GM23338 (cell line): ENCODE measurements around the gene SFMBT2. TPM values are rescaled to one million over a fixed set of nuclear protein-coding genes. Genes with fewer than 3 reads are reported as not detected.

Experiments
- CREB1 ChIP-seq: fragments of 250-450 bp; sonication (Bioruptor Pico); IDR thresholded peaks from 2 replicates; pipeline ENCODE4 v1.5.0; 2020; ENCODE audit warnings: low read depth, mild to moderate bottlenecking, moderate library complexity
- ETS1 ChIP-seq: IDR thresholded peaks from 2 replicates; pipeline ENCODE4 v1.6.1; 2016; ENCODE audit warnings: antibody characterized with exemption
- EZH2 ChIP-seq: fragments of 200-600 bp; sonication (generic); IDR thresholded peaks from one replicate; pipeline ENCODE4 v1.8.0; 2017; ENCODE audit warnings: antibody characterized with exemption, mild to moderate bottlenecking, low read depth; ENCODE audit not compliant: unreplicated experiment
- EZH2phosphoT487 ChIP-seq: fragments of 200-600 bp; sonication (generic); IDR thresholded peaks from one replicate; pipeline ENCODE4 v1.8.1; 2018; ENCODE audit warnings: antibody characterized with exemption; ENCODE audit not compliant: unreplicated experiment
- POLR2AphosphoS5 ChIP-seq: IDR thresholded peaks from 2 replicates; pipeline ENCODE4 v1.6.1; 2016; ENCODE audit warnings: antibody characterized with exemption, low read depth
- STAT1 ChIP-seq: IDR thresholded peaks from one replicate; pipeline ENCODE4 v1.6.1; 2016; ENCODE audit warnings: antibody characterized with exemption; ENCODE audit not compliant: unreplicated experiment
- ZNF114 ChIP-seq: fragments of 250-450 bp; sonication (Bioruptor Pico); IDR thresholded peaks from 2 replicates; pipeline ENCODE4 v1.5.0; 2020; ENCODE audit warnings: mild to moderate bottlenecking, moderate library complexity
- ZNF331 ChIP-seq: fragments of 250-450 bp; sonication (Bioruptor Pico); IDR thresholded peaks from 2 replicates; pipeline ENCODE4 v1.5.0; 2020; ENCODE audit warnings: low read depth, mild to moderate bottlenecking, moderate library complexity
- ZNF462 ChIP-seq: fragments of 250-450 bp; sonication (Bioruptor Pico); IDR thresholded peaks from 2 replicates; pipeline ENCODE4 v1.5.0; 2020; ENCODE audit warnings: mild to moderate bottlenecking, moderate library complexity
- polyA plus RNA-seq: library from polyadenylated mRNA; unstranded; fragments of >200 nt; fragmentation: Nextera tagmentation; extraction: Ambion mirVana; gene quantifications from 2 replicates; pipeline ENCODE4 v1.2.1, GENCODE V29; 2016
- total RNA-seq: library from RNA; depleted of rRNA; stranded (reverse); fragments of >200 nt; shearing (Covaris generic); gene quantifications from 2 replicates; pipeline ENCODE4 v1.2.3, GENCODE V29; 2014
- TF ChIP-seq, protein P1 (sequence below), 2 experiments: fragments of 200-600 bp in 1 of 2; sonication (generic) in 1 of 2; conservative IDR thresholded peaks; 2 replicates each; pipeline versions ENCODE4 v1.5.1 to v1.6.1; 2016 to 2017; ENCODE audit warnings: antibody characterized with exemption in 2 of 2, low read depth in 2 of 2, mild to moderate bottlenecking in 2 of 2, moderate library complexity in 1 of 2

Gene SFMBT2
- total and polyA plus RNA-seq, 2 experiments from 2014 or later: 2.7 to 6.7 TPM

- TF ChIP-seq ZNF462 (CRISPR knock-in tag): no peak
- no peak for TF ChIP-seq ZNF331 (CRISPR knock-in tag)
- TF ChIP-seq ZNF114 (CRISPR knock-in tag): no peak
- TF ChIP-seq CREB1 (CRISPR knock-in tag): no peak
- no peak for TF ChIP-seq STAT1
- no peak for TF ChIP-seq ETS1
- no peak for TF ChIP-seq EZH2
- TF ChIP-seq POLR2AphosphoS5: no peak
- TF ChIP-seq EZH2phosphoT487: no peak
- TF ChIP-seq, protein P1, sequence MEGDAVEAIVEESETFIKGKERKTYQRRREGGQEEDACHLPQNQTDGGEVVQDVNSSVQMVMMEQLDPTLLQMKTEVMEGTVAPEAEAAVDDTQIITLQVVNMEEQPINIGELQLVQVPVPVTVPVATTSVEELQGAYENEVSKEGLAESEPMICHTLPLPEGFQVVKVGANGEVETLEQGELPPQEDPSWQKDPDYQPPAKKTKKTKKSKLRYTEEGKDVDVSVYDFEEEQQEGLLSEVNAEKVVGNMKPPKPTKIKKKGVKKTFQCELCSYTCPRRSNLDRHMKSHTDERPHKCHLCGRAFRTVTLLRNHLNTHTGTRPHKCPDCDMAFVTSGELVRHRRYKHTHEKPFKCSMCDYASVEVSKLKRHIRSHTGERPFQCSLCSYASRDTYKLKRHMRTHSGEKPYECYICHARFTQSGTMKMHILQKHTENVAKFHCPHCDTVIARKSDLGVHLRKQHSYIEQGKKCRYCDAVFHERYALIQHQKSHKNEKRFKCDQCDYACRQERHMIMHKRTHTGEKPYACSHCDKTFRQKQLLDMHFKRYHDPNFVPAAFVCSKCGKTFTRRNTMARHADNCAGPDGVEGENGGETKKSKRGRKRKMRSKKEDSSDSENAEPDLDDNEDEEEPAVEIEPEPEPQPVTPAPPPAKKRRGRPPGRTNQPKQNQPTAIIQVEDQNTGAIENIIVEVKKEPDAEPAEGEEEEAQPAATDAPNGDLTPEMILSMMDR (conservative IDR thresholded peaks at IDR 0.05; ENCODE audit: low read depth in 2 of 2): no peak
These were observed 127.6 kb downstream of the SFMBT2 start (continued) for GRCh38 chr10:7283246-7283645.
